Measurements from ENCODE around the gene EMILIN1. TPM values are rescaled to one million over a fixed set of nuclear protein-coding genes. Genes with fewer than 3 reads are reported as not detected.

Gene EMILIN1
- total RNA-seq, 3 donors from 2014 or later: 12.1 to 256 (median 42.3) TPM

- DNase-seq: no peak
- Histone ChIP-seq H3K9me3 (no peaks in the 10 kb centered on the region), H3K36me3 (ENCODE audit: low read depth) (peaks cover 20% of the 10 kb centered on the region), H3K4me1 (ENCODE audit: low read depth) (peaks cover 30% of the 10 kb centered on the region), H3K4me3 (no peak overlapping the region)
- no peak for ATAC-seq
- intact Hi-C loops (cut with DNase I, micrococcal nuclease): loop anchor here in 1 of 2 donors (10.0 kb wide), 1 partner anchor 46 kb away; the partner anchor contains the start of gene KHK
- TF ChIP-seq CTCF (IDR thresholded peaks at IDR 0.05): no peak
These were observed 39.6 kb upstream of the EMILIN1 start for GRCh38 chr2:27038631-27039339.

DNA sequence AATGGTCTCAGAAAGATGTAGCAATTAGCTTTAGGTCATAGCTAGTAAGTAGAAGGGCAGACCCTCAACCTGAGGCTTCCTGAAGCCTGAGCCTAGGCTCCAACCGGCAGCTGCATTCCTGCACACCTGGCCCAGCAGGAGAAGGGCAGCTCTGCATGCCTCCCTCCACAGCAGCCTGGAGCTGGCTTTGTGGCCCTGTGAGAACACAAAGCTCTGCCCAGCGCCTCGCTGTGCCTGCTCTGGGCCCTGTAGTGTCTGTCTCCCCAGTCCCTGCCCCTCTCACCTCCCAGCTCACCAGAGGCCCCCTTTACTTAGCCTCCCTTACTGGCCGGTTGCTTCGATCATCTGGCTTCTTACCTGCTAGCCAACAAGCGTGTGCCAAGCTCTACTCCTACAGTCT lies 39.0 kb upstream of the EMILIN1 start:
- no peak for ATAC-seq
- Histone ChIP-seq H3K36me3 (ENCODE audit: low read depth) (peaks cover 20% of the 10 kb centered on the region), H3K4me1 (ENCODE audit: low read depth) (peaks cover 24% of the 10 kb centered on the region), H3K4me3 (no peak overlapping the region), H3K9me3 (no peaks in the 10 kb centered on the region)
- DNase-seq: no peak
- intact Hi-C loops (cut with DNase I, micrococcal nuclease): loop anchor here in 1 of 2 donors (10.0 kb wide), 1 partner anchor 45 kb away; the partner anchor contains the start of gene KHK
- TF ChIP-seq CTCF (IDR thresholded peaks at IDR 0.05): no peak

DNA sequence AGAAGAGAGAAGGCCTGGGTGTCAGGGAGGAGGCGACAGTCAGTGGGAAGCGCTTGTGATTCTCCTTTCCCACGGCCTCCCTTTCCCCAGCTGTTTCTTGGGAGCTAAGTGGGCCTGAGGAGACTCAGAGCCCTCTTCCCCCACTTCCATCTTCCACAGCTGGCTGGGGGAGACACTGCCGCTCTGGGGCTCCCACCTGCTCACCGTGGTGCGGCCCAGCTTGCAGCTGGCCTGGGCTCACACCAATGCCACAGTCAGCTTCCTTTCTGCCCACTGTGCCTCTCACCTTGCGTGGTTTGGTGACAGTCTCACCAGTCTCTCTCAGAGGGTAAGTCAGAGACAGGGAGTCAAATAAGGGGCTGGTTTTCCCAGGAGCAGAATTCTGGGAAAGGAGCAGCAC lies 38.5 kb upstream of the EMILIN1 start:
- H3K36me3 ChIP-seq (ENCODE audit: low read depth): peaks cover 20% of the 10 kb centered on the region
- TF ChIP-seq CTCF (IDR thresholded peaks at IDR 0.05): no peak
- DNase-seq: no peak
- no peak for ATAC-seq
- no peak overlapping the region for H3K4me3 ChIP-seq
- intact Hi-C loops (cut with DNase I, micrococcal nuclease): loop anchor here in 1 of 2 donors (10.0 kb wide), 1 partner anchor 45 kb away; the partner anchor contains the start of gene KHK
- H3K4me1 ChIP-seq (ENCODE audit: low read depth): peaks cover 19% of the 10 kb centered on the region
- no peaks in the 10 kb centered on the region for H3K9me3 ChIP-seq

GRCh38 chr2:27040282-27040681 lies 38.1 kb upstream of the EMILIN1 start:
- ATAC-seq: no peak
- TF ChIP-seq CTCF (IDR thresholded peaks at IDR 0.05): no peak
- intact Hi-C loops (cut with DNase I, micrococcal nuclease): no loop called here
- H3K9me3 ChIP-seq: no peaks in the 10 kb centered on the region
- DNase-seq: no peak
- H3K4me3 ChIP-seq: no peak overlapping the region
- peaks cover 18% of the 10 kb centered on the region for H3K4me1 ChIP-seq (ENCODE audit: low read depth)
- H3K36me3 ChIP-seq (ENCODE audit: low read depth): peaks cover 20% of the 10 kb centered on the region

GRCh38 chr2:27041752-27042151 lies 36.7 kb upstream of the EMILIN1 start:
- no peak overlapping the region for H3K4me3 ChIP-seq
- H3K4me1 ChIP-seq (ENCODE audit: low read depth): peaks cover 18% of the 10 kb centered on the region
- intact Hi-C loops (cut with DNase I, micrococcal nuclease): no loop called here
- ATAC-seq (no peak), DNase-seq (no peak)
- no peak for TF ChIP-seq CTCF (IDR thresholded peaks at IDR 0.05)
- peaks cover 20% of the 10 kb centered on the region for H3K36me3 ChIP-seq (ENCODE audit: low read depth)
- no peaks in the 10 kb centered on the region for H3K9me3 ChIP-seq
